GM12873 (cell line): Measurements from ENCODE around the gene SEC63.

Source experiments
- CTCF ChIP-seq: IDR thresholded peaks from 2 replicates; pipeline ENCODE4 v1.5.1; 2012; ENCODE audit warnings: low read depth, mild to moderate bottlenecking, moderate library complexity, low read length, control low read depth; ENCODE audit not compliant: insufficient read depth; ENCODE audit errors: missing control alignments

The SEC63 gene

GRCh38 chr6:107956181-107956580 is 1.8 kb downstream of the SEC63 start:
- TF ChIP-seq CTCF: no peak

- no peak for TF ChIP-seq CTCF
Measured at GRCh38 chr6:107943626-107944439, 14.2 kb downstream of the SEC63 start.

GRCh38 chr6:107942142-107942541 is 15.9 kb downstream of the SEC63 start:
- TF ChIP-seq CTCF: no peak

- TF ChIP-seq CTCF: no peak
Measured at GRCh38 chr6:107941627-107942026, 16.4 kb downstream of the SEC63 start.

- no peak for TF ChIP-seq CTCF
Measured at GRCh38 chr6:107941199-107941598, 16.8 kb downstream of the SEC63 start.

GRCh38 chr6:107936162-107936909 is 21.7 kb downstream of the SEC63 start:
- no peak for TF ChIP-seq CTCF

- no peak for TF ChIP-seq CTCF
Measured at GRCh38 chr6:107932580-107932979, 25.4 kb downstream of the SEC63 start.
